GM12874 (cell line): Measurements from ENCODE around the gene ERFE.

Source experiments
- TF ChIP-seq, protein P1 (sequence below): IDR thresholded peaks from 2 replicates; pipeline ENCODE4 v1.5.1; 2011; ENCODE audit warnings: low read depth, mild to moderate bottlenecking, control low read depth, low read length, moderate library complexity; ENCODE audit not compliant: insufficient read depth

The ERFE gene

GRCh38 chr2:238171575-238172187 is 12.9 kb downstream of the ERFE start:
- TF ChIP-seq, protein P1, sequence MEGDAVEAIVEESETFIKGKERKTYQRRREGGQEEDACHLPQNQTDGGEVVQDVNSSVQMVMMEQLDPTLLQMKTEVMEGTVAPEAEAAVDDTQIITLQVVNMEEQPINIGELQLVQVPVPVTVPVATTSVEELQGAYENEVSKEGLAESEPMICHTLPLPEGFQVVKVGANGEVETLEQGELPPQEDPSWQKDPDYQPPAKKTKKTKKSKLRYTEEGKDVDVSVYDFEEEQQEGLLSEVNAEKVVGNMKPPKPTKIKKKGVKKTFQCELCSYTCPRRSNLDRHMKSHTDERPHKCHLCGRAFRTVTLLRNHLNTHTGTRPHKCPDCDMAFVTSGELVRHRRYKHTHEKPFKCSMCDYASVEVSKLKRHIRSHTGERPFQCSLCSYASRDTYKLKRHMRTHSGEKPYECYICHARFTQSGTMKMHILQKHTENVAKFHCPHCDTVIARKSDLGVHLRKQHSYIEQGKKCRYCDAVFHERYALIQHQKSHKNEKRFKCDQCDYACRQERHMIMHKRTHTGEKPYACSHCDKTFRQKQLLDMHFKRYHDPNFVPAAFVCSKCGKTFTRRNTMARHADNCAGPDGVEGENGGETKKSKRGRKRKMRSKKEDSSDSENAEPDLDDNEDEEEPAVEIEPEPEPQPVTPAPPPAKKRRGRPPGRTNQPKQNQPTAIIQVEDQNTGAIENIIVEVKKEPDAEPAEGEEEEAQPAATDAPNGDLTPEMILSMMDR = no peak

DNA sequence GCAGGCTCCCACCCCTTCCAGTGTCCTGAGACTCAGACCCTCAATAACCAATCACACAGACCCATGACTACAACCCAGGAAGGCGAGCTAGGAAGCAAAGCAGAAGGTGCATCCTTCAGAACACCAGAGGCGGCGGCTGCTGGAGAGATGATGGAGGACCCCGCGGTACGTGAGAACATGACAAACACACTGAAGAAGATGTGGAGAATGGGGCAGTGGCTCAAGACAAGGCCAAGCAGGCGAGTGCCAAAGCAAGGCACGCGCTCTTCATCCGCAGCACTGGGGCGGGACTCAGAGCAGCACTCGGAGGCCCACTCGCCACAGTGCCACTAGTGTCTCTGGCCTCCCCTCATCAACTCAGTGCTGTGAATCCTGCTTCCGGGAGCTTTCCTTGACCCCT is 13.7 kb downstream of the ERFE start:
- TF ChIP-seq, protein P1 = no peak

DNA sequence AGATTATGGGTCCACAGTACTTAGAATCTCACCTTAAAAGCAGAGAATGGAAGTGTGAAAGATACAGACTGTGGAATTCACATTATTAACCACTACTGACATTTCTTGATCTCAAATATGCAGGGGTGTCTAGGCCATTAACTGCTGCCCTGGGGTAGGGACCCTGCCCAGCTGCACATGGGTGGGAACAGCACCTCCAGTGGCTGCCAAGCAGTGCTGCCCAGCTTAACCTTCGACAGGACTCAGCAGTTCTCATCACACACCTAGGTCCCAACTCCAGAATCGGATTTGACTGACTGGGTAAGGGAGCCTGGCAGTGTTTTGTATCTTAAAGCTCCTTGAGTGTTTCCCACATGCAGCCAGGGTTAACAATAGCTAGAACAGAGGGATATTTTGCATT is 14.9 kb downstream of the ERFE start:
- TF ChIP-seq, protein P1 = peak; percentile 31; the same call in 1 of the 2 replicates

- TF ChIP-seq, protein P1 = no peak
Observed at GRCh38 chr2:238174291-238174690, 15.5 kb downstream of the ERFE start.

- TF ChIP-seq, protein P1 = no peak
Observed at GRCh38 chr2:238174701-238175100, 15.9 kb downstream of the ERFE start.

DNA sequence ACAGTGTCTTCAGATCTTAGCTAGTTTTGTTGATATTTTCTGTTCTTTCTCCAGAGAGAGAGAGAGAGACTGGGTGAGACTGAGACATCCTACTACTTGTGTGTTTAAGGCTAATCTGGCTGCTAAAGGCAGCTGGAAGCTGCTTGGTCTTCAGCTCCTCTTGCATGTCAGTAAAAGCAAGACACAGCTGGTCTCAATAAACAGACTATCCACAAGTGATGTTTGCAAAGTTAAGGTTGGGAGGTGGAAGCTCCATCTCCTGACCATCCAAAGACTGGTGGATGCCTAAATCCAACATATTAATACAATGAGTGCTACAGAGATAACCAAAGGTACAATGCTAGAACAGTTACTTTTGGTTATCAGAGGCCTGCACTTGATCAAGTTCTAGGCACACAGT is 17.8 kb downstream of the ERFE start:
- TF ChIP-seq, protein P1 = no peak

DNA sequence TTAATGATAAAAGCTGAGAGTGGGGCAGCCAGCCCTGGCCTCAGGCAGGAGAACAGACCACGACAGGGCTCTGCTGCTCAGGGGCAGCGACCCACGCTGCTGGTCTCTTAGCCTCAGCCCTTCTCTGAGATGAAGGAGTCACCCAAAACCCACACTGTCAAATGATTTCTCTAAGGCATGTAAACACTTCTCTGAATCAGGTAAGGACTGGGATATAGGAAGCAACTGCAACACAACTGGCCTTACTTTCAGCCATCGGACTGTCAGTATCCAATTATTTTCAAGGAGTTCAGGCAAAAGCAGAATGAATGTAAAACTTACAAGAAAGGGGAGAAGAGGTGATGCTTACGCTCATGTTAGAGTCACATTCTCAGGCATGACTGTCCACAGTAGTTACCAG is 21.8 kb downstream of the ERFE start:
- TF ChIP-seq, protein P1 = no peak
